HG03457 (cell line): ENCODE data around the gene BNIP5.
"Not testable (repeated sequence)": the region's sequence is repeated elsewhere in the genome, so short reads cannot be mapped to it uniquely, and the experiment has no call there.

ENCODE experiments used
- ATAC-seq: cut with Tn5 transposase; IDR thresholded peaks from one replicate; pipeline ENCODE4 v1.9.1; 2021; ENCODE audit warnings: moderate number of reproducible peaks; ENCODE audit not compliant: unreplicated experiment

Gene BNIP5

DNA sequence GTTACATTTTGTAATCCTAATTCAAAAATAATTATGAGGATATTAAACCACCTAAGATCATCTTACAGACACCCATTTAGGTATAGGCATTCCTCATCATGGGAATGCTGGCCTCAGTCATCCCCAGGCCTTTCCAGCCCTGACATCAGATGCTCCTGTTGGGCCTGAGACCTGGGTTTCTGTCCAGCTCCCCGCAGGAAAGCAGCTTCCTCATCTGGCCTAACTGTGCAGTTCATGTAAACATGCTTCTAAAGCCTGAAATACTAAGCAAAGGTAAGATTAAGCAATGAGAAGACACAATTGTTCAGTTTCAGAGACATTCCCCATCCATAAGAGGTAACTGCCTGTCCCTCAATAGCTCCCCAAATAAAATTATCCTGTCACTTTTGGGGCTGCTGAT is 31.7 kb upstream of the BNIP5 start:
- no peak for ATAC-seq

- ATAC-seq = no peak
Observed at GRCh38 chr6:36367743-36368142, 31.1 kb upstream of the BNIP5 start.

DNA sequence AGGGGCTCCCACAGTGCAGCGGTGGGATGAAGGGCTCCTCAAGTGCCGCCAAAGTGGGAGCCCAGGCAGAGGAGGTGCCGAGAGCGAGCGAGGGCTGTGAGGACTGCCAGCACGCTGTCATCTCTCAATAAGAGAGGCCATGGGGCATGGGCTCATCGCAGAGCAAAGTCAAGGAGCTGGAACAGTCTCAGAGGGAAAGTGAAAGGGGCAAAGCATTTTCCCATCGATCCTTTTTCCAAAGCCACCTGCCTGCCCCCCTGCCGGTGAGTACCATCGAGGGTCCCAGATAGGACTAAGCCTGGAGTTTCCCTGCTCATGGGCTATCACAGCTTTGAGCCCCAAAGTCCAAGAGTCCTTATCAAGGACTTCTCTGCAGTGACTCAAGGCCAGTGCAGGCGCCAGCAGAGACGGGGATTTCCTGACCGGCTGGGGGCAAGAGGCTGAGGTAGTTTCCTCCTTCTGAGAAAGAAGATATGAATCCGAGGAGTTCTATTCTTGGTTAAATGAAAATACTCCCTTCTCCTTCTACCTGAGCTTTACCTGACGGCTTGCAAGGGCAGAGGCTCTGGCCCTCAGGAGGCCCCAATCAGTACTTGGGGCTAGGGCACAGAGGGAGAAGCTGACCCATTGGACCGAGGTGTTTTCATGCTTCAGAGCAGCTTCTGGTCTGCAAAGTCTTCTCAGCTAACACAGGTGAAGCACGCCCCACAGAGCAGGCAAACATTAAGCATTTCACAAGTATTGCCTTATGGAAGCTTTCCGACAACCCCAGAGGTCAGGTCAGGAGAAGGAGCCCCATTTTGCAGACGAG is 28.2 kb upstream of the BNIP5 start:
- ATAC-seq = no peak

GRCh38 chr6:36364061-36364635 is 27.5 kb upstream of the BNIP5 start:
- ATAC-seq = not testable (repeated sequence)

DNA sequence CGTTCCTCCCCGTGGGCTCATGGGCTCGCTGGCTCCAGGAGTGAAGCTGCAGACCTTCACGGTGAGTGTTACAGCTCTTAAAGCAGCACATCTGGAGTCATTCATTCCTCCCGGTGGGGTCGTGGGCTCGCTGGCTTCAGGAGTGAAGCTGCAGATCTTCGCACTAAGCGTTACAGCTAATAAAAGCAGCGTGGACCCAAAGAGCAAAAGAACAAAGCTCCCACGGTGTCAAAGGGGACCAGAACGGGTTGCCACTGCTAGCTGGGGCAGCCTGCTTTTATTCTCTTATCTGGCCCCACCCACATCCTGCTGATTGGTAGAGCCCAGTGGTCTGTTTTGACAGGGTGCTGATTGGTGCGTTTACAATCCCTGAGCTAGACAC is 26.7 kb upstream of the BNIP5 start:
- not testable (repeated sequence) for ATAC-seq

- no peak for ATAC-seq
Observed at GRCh38 chr6:36362551-36363370, 26.1 kb upstream of the BNIP5 start.

DNA sequence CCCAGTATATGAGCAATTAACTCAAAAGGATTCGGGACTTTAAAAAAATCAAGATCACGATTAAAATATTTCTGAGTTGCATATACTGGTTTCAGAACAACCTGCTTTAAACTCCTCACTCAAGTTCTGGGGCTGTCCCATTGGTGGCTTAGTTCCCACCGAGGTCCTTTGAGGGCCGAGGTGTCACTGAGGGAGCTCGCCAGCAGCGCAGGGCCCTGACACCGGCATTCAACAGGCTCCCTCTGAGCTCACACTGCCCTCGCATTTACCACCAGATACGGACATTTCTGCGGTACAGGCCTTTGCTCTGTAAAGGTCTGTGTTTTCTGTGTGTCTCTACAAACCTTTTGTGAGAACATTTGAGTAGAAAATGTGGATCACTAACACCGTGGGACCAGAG is 24.4 kb upstream of the BNIP5 start:
- no peak for ATAC-seq

DNA sequence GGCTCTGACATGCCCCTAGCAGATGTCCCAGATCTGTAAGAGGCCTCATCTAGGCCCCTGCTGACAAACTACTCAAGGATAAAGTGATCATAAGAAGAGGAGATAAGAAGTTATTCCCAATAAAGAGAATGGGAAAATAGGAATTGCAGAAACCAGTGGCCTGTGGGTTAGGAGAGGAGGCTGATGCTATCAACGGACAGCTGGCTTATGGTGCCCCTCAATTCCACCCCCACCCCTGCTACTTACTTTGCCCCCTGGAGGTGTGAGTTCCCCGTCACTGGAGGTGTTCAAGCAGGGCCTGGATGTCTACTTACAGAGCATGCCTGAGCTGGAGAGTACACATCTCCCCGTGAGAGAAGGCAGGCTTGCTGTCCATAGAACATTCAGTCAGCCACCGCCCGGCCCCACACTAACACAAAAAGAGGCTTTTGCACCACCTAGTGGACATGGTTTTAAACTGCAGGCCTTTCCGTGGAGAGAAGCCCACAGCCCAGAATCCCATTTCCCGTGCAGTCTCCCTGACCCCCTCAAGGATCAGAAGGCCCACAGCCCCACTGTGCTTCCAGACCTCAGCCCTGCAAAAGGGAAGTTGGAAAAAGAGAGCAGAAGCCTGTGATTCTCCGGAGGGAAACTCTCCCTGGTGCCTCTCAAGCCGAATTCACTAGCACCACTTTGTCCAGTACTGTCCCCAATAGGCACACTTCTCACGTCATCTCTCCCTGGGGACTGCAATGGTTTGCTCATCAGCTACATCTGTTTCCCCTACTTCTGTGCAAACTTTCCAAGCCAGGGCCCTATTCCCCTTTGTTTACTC is 23.8 kb upstream of the BNIP5 start:
- no peak for ATAC-seq

GRCh38 chr6:36358226-36358915 is 21.7 kb upstream of the BNIP5 start:
- ATAC-seq = no peak

- ATAC-seq = no peak
Observed at GRCh38 chr6:36357872-36358225, 21.2 kb upstream of the BNIP5 start.

GRCh38 chr6:36355819-36356218 is 19.1 kb upstream of the BNIP5 start:
- no peak for ATAC-seq

DNA sequence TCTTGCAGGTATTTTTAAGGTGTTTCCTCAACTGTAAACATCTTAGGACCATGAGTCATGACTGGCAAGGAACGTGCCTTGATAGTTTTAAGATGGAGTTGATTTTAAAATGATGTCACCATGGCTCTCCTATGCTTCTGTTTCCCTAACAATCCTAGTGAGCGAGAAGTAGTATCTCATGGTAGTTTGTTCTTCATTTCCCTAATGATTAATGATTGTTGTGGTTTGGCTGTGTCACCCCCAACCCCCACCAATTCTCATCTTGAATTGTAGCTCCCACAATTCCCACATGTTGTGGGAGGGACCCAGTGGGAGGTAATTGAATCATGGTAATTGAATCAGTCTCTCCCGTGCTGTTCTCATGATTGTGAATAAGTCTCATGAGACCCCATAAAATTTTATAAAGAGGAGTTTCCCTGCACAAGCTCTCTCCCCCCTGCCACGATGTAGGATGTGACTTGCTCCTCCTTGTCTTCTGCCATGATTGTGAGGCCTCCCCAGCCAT is 16.8 kb upstream of the BNIP5 start:
- ATAC-seq = no peak

GRCh38 chr6:36352477-36353157 is 15.9 kb upstream of the BNIP5 start:
- no peak for ATAC-seq

- ATAC-seq = no peak
Observed at GRCh38 chr6:36350681-36351571, 14.2 kb upstream of the BNIP5 start.

DNA sequence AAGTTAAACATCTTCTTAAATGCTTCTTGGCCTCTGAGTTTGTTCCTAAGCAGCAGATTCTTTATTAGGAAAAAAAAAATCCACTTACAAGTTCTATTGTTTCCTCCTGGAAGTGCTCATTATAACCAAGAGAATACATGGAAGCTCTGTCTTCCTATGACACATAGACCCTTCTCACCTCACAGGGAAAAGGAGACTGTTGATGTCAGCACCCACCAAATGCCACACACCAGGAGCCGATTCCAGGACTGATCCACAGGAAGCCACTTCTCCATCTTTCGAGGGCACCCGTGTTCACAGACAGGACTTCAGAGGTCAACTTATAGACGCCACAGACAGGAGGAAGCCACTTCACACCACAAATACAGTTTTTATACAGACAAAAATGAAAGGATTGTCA is 13.4 kb upstream of the BNIP5 start:
- ATAC-seq = no peak

- ATAC-seq = no peak
Observed at GRCh38 chr6:36349240-36349639, 12.6 kb upstream of the BNIP5 start.

- no peak for ATAC-seq
Observed at GRCh38 chr6:36347621-36348020, 10.9 kb upstream of the BNIP5 start.

GRCh38 chr6:36346486-36347273 is 10.0 kb upstream of the BNIP5 start:
- ATAC-seq = no peak
